ENCODE data around the gene CPS1. TPM values are rescaled to one million over a fixed set of nuclear protein-coding genes. Genes with fewer than 3 reads are reported as not detected.

Gene CPS1
- total RNA-seq, 1 donor from 2014 or later, result 3.1 TPM

DNA sequence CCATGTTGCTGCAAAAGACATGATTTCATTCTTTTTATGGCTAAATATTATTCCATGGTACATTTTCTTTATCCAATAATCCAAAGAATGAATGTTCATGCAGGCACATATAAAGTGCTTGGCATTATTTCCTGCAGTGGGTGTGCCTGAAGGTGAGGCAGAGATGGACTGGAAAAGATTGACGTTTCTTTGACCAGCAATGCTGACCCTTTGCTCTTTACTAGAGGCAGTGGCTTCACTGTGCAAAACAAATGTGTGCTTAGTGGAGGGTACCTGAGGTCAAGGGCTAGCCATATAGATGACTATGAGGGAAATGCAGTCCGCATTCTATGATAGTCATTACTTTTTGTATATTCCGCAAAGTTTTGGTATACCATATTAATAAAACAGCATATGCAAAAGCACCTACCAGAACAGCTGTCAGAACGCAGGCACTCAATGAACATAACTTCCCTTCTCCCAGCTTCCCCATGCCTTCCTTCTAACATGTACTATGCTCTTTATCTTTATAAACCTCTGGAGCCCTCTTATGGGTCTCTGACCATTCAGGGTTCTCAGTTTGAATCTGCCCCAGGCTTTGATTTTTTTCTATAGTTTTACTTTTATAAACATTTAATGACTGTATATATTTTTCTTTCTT lies 32.6 kb upstream of the CPS1 start:
- no peak overlapping the region for H3K4me3 ChIP-seq

DNA sequence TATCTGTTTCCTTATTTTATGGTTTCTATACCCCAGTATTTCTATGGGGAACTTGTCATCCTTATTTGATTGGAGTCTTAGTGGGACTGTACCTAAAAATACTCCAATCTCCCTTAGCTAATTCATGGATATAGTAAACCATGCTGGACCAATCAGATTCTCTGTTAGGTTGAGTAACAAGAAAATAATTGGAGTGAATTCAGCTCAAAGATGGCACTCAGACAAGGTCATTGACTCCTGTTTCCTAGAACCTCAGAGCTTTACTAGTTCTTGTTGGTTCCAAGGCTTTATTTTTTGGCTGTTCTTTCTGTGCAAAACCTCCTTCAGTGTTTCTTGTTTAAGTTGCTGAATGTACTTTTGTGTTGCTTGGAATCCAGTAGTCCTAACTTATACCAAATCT lies 31.9 kb upstream of the CPS1 start:
- Histone ChIP-seq H3K4me3 (no peak overlapping the region), H3K27ac (no peak overlapping the region), H3K9me3 (no peaks in the 10 kb centered on the region), H3K4me1 (no peaks in the 10 kb centered on the region), H3K27me3 (no peaks in the 10 kb centered on the region), H3K36me3 (no peaks in the 10 kb centered on the region)
- DNase-seq (no peak), ATAC-seq (no peak)
- TF ChIP-seq, protein P1, sequence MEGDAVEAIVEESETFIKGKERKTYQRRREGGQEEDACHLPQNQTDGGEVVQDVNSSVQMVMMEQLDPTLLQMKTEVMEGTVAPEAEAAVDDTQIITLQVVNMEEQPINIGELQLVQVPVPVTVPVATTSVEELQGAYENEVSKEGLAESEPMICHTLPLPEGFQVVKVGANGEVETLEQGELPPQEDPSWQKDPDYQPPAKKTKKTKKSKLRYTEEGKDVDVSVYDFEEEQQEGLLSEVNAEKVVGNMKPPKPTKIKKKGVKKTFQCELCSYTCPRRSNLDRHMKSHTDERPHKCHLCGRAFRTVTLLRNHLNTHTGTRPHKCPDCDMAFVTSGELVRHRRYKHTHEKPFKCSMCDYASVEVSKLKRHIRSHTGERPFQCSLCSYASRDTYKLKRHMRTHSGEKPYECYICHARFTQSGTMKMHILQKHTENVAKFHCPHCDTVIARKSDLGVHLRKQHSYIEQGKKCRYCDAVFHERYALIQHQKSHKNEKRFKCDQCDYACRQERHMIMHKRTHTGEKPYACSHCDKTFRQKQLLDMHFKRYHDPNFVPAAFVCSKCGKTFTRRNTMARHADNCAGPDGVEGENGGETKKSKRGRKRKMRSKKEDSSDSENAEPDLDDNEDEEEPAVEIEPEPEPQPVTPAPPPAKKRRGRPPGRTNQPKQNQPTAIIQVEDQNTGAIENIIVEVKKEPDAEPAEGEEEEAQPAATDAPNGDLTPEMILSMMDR (IDR thresholded peaks at IDR 0.05), result no peak
- intact Hi-C loops (cut with DNase I), result no loop called here

More for the DNA sequence above, 32.6 kb upstream of the CPS1 start:
- H3K9me3 ChIP-seq, result no peaks in the 10 kb centered on the region
- no peak for DNase-seq
- no peaks in the 10 kb centered on the region for H3K36me3 ChIP-seq
- H3K27ac ChIP-seq, result no peak overlapping the region
- no peak for ATAC-seq
- H3K4me1 ChIP-seq, result no peaks in the 10 kb centered on the region
- TF ChIP-seq, protein P1 (IDR thresholded peaks at IDR 0.05), result no peak
- H3K27me3 ChIP-seq, result no peaks in the 10 kb centered on the region
- intact Hi-C loops (cut with DNase I), result no loop called here

- H3K27me3 ChIP-seq, result no peaks in the 10 kb centered on the region
- H3K9me3 ChIP-seq, result no peaks in the 10 kb centered on the region
- ATAC-seq (no peak), DNase-seq (no peak)
- H3K36me3 ChIP-seq, result no peaks in the 10 kb centered on the region
- H3K4me1 ChIP-seq, result no peaks in the 10 kb centered on the region
- TF ChIP-seq, protein P1 (IDR thresholded peaks at IDR 0.05), result no peak
- no peak overlapping the region for H3K27ac ChIP-seq
- no peak overlapping the region for H3K4me3 ChIP-seq
- intact Hi-C loops (cut with DNase I), result no loop called here
These were observed 29.1 kb upstream of the CPS1 start for GRCh38 chr2:210527286-210527685.

GRCh38 chr2:210528716-210529115 lies 27.7 kb upstream of the CPS1 start:
- no peaks in the 10 kb centered on the region for H3K9me3 ChIP-seq
- DNase-seq (no peak), ATAC-seq (no peak)
- no peaks in the 10 kb centered on the region for H3K27me3 ChIP-seq
- TF ChIP-seq, protein P1 (IDR thresholded peaks at IDR 0.05), result no peak
- H3K27ac ChIP-seq, result no peak overlapping the region
- no peaks in the 10 kb centered on the region for H3K36me3 ChIP-seq
- H3K4me3 ChIP-seq, result no peak overlapping the region
- H3K4me1 ChIP-seq, result no peaks in the 10 kb centered on the region
- intact Hi-C loops (cut with DNase I), result no loop called here

DNA sequence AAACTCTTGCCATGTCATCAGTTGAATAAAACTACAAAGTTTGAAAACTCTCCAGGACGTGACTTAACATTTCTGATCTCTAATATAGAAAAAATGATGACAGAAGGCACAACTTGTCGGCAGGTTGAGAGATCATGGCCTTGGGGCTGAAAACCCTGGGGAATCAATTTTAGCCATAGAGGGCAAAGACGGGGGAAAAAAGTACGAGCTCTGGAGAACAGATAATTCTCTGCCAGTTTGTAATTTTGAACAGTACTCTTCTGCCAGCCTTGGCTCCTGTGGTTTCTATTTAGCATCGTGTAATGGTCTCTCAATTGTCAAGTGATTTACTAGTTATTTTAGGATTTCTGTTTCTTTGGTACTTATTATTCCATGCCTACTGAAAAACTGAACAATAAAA lies 25.3 kb upstream of the CPS1 start:
- ATAC-seq (no peak), DNase-seq (no peak)
- no peaks in the 10 kb centered on the region for H3K4me1 ChIP-seq
- TF ChIP-seq, protein P1 (IDR thresholded peaks at IDR 0.05), result no peak
- no peaks in the 10 kb centered on the region for H3K36me3 ChIP-seq
- no peak overlapping the region for H3K27ac ChIP-seq
- no peak overlapping the region for H3K4me3 ChIP-seq
- intact Hi-C loops (cut with DNase I), result no loop called here
- H3K9me3 ChIP-seq, result no peaks in the 10 kb centered on the region
- no peaks in the 10 kb centered on the region for H3K27me3 ChIP-seq

DNA sequence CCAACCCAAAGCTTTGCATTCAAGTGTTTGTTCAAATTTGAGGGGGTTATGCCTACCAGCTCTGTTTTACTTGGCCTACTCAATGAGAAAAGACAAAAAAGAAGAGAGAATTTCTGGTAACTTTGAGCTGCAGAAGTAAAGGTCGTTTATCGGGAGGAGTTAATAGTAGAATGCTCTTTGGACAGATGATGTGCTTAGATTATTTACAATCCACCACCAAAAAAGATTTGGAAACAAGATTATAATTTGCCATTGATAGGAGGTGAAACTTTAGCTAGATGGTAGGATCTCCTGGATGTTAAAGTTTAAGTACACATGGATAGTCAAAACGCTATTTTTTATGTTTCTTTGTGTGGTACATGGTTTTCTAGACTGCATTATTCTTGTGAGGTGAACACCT lies 24.9 kb upstream of the CPS1 start:
- Histone ChIP-seq H3K9me3 (no peaks in the 10 kb centered on the region), H3K27ac (no peak overlapping the region), H3K4me3 (no peak overlapping the region), H3K36me3 (no peaks in the 10 kb centered on the region), H3K4me1 (no peaks in the 10 kb centered on the region), H3K27me3 (no peaks in the 10 kb centered on the region)
- TF ChIP-seq, protein P1 (IDR thresholded peaks at IDR 0.05), result no peak
- ATAC-seq (no peak), DNase-seq (no peak)
- intact Hi-C loops (cut with DNase I), result no loop called here

All from upper lobe of right lung (tissue), 1 donor.